Esophagus squamous epithelium (tissue), 4 donors: ENCODE results near the gene SFMBT2.

Experiments used
- POLR2A ChIP-seq, 4 donors: fragments of 450-650 bp; IDR thresholded peaks; one replicate each; pipeline ENCODE4 v1.6.1; 2017; ENCODE audit warnings: antibody characterized with exemption in 4 of 4, mild to moderate bottlenecking in 4 of 4, moderate library complexity in 3 of 4
- TF ChIP-seq, protein P1 (sequence below), 6 experiments: fragments of 450-650 bp in 4 of 6; fragments of 200-600 bp in 2 of 6; sonication (generic) in 2 of 6; IDR thresholded peaks; one replicate each; pipeline ENCODE4 v1.5.1; 2016 to 2019; ENCODE audit warnings: antibody characterized with exemption in 6 of 6, mild to moderate bottlenecking in 4 of 6, moderate library complexity in 4 of 6

DNA sequence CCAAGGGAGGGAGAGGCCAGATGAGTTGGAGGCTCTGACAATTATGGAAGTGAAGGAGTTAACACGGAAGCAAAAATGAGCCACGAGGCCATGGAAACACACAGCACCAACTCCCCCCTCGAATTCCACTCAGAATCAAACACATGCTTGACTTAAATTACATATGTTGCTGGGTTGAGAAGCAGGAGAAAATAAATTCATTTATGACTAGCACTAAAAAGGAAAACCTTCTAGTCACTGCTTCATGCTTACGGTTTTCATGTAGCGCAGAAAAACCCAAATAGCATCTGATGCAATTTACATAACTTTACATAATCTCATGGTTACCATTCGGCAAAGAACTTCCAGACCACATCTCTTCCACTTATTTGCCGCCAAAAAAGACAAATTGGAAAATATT is 51.5 kb downstream of the SFMBT2 start:
- TF ChIP-seq, protein P1, sequence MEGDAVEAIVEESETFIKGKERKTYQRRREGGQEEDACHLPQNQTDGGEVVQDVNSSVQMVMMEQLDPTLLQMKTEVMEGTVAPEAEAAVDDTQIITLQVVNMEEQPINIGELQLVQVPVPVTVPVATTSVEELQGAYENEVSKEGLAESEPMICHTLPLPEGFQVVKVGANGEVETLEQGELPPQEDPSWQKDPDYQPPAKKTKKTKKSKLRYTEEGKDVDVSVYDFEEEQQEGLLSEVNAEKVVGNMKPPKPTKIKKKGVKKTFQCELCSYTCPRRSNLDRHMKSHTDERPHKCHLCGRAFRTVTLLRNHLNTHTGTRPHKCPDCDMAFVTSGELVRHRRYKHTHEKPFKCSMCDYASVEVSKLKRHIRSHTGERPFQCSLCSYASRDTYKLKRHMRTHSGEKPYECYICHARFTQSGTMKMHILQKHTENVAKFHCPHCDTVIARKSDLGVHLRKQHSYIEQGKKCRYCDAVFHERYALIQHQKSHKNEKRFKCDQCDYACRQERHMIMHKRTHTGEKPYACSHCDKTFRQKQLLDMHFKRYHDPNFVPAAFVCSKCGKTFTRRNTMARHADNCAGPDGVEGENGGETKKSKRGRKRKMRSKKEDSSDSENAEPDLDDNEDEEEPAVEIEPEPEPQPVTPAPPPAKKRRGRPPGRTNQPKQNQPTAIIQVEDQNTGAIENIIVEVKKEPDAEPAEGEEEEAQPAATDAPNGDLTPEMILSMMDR (IDR thresholded peaks at IDR 0.05): no peak
- no peak for TF ChIP-seq POLR2A (IDR thresholded peaks at IDR 0.05)
